DOHH2 (cell line): ENCODE measurements around the gene SLC44A2.

Experiments used
- EZH2phosphoT487 ChIP-seq: fragments of 200-600 bp; sonication (generic); IDR thresholded peaks from 2 replicates; pipeline ENCODE4 v1.6.1; 2017; ENCODE audit warnings: borderline replicate concordance, mild to moderate bottlenecking, antibody characterized with exemption, low read length, moderate library complexity, mixed read lengths
- TF ChIP-seq, protein P1 (sequence below): fragments of 200-600 bp; sonication (generic); IDR thresholded peaks from one replicate; pipeline ENCODE4 v1.5.1; 2014; ENCODE audit warnings: antibody characterized with exemption, mild to moderate bottlenecking, low read depth, low read length; ENCODE audit not compliant: poor library complexity, severe bottlenecking

DNA sequence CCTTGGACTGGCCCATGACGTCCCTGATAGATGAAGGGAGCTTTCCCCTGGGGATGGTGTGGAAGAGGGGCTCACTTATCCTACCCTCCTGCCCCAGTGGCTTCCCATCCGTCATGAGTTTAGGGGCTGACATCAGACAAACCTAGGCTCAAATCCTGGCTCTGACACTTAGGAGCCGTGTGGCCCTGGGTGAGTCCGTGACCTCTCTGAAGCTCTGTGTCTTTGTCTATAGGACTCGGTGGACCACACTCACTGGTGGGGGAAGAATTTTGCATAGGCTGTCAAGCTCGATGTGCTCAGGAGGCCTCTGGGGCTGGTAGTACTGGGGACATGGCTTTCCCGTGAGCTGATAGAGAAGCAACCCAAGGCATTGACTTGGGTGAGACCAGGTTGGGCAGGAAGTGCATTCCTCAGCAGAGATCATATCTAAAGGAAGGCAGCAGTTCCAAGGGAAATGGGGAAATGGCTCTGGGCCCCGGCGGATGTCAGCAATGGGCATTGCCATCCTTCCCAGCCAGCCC, 20.8 kb upstream of the SLC44A2 start:
- no peak for TF ChIP-seq EZH2phosphoT487
- TF ChIP-seq, protein P1, sequence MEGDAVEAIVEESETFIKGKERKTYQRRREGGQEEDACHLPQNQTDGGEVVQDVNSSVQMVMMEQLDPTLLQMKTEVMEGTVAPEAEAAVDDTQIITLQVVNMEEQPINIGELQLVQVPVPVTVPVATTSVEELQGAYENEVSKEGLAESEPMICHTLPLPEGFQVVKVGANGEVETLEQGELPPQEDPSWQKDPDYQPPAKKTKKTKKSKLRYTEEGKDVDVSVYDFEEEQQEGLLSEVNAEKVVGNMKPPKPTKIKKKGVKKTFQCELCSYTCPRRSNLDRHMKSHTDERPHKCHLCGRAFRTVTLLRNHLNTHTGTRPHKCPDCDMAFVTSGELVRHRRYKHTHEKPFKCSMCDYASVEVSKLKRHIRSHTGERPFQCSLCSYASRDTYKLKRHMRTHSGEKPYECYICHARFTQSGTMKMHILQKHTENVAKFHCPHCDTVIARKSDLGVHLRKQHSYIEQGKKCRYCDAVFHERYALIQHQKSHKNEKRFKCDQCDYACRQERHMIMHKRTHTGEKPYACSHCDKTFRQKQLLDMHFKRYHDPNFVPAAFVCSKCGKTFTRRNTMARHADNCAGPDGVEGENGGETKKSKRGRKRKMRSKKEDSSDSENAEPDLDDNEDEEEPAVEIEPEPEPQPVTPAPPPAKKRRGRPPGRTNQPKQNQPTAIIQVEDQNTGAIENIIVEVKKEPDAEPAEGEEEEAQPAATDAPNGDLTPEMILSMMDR: no peak
